Right atrium auricular region (tissue), 2 donors: Measurements from ENCODE around the gene CAMK2G. TPM values are rescaled to one million over a fixed set of nuclear protein-coding genes. Genes with fewer than 3 reads are reported as not detected.

Source experiments
- DNase-seq: peaks from one replicate; pipeline ENCODE4 v3.0.0-alpha.2; 2019; ENCODE audit warnings: low spot score
- H3K27ac ChIP-seq, 2 donors: fragments of 200-600 bp; sonication (generic); 1 replicate in 1 of 2; 2 replicates in 1 of 2; pipeline ENCODE4 v1.5.1; 2016 to 2019
- H3K27me3 ChIP-seq, 2 donors: fragments of 200-600 bp; sonication (generic); one replicate each; pipeline versions ENCODE4 v1.5.1 to v1.6.0; 2017 to 2019
- H3K36me3 ChIP-seq: fragments of 200-600 bp; sonication (generic); one replicate; pipeline ENCODE4 v1.5.1; 2016
- H3K4me1 ChIP-seq, 2 donors: fragments of 200-600 bp; sonication (generic); one replicate each; pipeline versions ENCODE4 v1.5.1 to v1.6.0; 2017 to 2019
- H3K4me3 ChIP-seq, 2 donors: fragments of 200-600 bp; sonication (generic); 1 replicate in 1 of 2; 2 replicates in 1 of 2; pipeline ENCODE4 v1.5.1; 2017 to 2019; ENCODE audit warnings: mild to moderate bottlenecking in 1 of 2, moderate library complexity in 1 of 2
- H3K9me3 ChIP-seq, 2 donors: fragments of 200-600 bp; sonication (generic); one replicate each; pipeline ENCODE4 v1.5.1; 2019
- CTCF ChIP-seq, 2 donors: fragments of 200-600 bp; sonication (generic); IDR thresholded peaks; one replicate each; pipeline ENCODE4 v1.5.1; 2019; ENCODE audit warnings: antibody characterized with exemption in 2 of 2
- total RNA-seq, 2 donors: library from RNA; depleted of rRNA; stranded (reverse); fragments of >200 nt; gene quantifications; one replicate each; pipeline ENCODE4 v1.1.0, GENCODE V29; 2016

CAMK2G gene
- total RNA-seq, 2 donors from 2014 or later, result 12.1 to 17.4 TPM

DNA sequence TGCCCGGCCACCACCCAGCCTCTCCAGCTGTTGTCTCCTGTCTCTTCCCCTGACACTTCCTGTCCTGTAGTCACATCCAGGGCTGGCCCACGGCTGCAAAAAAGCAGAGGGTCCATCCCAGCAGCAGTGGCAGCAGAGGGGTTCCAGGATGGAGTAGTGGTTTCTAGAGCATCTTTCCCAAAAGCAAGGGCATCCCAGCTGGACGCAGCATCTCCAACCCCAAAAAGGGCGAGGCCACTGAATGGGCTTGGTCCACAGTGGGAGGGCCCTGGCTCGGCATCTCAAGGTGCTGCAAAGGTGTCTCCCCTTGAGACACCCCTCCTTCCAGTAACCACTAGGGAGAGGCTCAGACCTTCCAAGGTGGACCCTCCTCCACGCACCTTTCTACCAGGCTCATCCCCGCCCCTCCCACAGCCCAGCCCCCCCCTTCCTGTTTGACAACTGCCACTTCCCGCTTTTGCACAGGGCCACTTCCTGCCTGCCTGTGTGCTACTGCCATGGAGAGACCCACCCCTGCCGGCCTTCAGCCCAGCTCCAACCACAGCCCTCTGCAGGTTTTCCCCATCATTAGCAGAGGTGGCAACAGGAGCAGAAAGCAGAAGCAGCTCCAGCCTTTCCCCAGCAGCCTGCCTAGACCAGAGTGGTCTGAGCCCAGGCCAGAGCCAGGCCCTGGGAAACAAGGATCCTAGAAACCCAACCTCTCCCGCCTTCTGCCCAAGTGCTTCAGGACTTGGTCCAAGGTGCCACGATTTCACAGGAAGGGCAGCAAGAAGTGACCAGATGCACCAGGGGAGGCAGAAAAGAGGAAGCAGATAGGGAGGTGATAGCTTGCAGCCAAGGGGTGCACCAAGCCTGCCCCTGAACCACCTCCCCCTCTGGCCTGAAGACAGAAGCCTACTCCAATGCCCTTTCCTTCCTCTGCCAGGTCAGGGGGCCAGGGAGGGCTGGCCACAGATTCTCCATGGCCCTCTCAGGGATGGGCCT, 8.6 kb downstream of the CAMK2G start:
- H3K27me3 ChIP-seq, result no peaks in the 10 kb centered on the region
- H3K36me3 ChIP-seq, result peaks cover 2% of the 10 kb centered on the region
- peaks cover 0 to 45% of the 10 kb centered on the region in 2 donors for H3K4me1 ChIP-seq
- peak overlapping the region; percentile 24 to 50 for H3K27ac ChIP-seq
- no peaks in the 10 kb centered on the region for H3K9me3 ChIP-seq
- no peak overlapping the region for H3K4me3 ChIP-seq
- TF ChIP-seq CTCF (IDR thresholded peaks at IDR 0.05), result no peak
- no peak for DNase-seq

GRCh38 chr10:73865107-73865458, 9.3 kb downstream of the CAMK2G start:
- peaks cover 0 to 45% of the 10 kb centered on the region in 2 donors for H3K4me1 ChIP-seq
- H3K27ac ChIP-seq, result peak overlapping the region in 1 of 2 donors; percentile 50
- H3K4me3 ChIP-seq, result no peak overlapping the region
- H3K36me3 ChIP-seq, result peaks cover 9% of the 10 kb centered on the region
- H3K9me3 ChIP-seq, result no peaks in the 10 kb centered on the region
- no peak for DNase-seq
- no peak for TF ChIP-seq CTCF (IDR thresholded peaks at IDR 0.05)
- no peaks in the 10 kb centered on the region for H3K27me3 ChIP-seq

- Histone ChIP-seq H3K4me3 (no peak overlapping the region), H3K27me3 (no peaks in the 10 kb centered on the region), H3K36me3 (peaks cover 15% of the 10 kb centered on the region), H3K27ac (no peak overlapping the region), H3K9me3 (no peaks in the 10 kb centered on the region), H3K4me1 (peaks cover 0 to 45% of the 10 kb centered on the region in 2 donors)
- no peak for TF ChIP-seq CTCF (IDR thresholded peaks at IDR 0.05)
- no peak for DNase-seq
Measured at GRCh38 chr10:73864229-73864628, 10.1 kb downstream of the CAMK2G start.

DNA sequence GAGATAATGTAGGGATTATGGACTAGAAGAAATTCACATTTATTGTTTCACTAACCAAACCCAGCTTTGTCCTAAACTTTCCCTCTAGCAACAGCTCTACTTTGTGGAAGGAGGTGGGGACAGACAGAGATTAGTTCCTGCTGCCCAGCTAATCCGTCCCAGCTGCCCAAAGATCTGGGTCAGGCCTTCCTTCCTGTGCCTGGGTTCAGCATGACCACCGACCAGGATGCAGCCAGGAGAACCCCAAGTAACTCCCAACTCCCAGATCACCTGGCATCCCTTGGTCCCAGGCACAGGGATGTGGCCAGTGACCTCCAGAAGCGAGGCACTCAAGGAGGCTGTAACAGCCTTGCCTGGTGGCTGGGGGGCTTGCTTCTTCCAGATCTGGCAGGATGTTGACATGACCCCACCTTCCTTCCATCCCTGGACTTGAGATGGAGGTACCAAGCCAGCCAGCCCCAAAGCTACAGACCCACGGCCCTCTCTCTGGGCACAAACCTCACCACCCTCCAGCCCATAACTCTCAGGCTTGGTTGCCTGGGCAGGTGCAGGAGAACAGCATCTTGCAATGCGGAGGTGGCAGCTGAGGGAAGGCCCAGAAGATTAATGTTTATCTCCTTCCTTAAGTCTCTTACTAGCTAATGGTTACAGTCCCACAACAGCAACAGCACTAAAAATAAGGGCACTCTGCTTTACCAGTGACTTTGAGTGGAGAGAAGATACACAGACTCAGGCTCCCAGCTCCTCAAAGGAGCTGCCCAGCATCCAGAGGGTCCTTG, 11.1 kb downstream of the CAMK2G start:
- Histone ChIP-seq H3K36me3 (peaks cover 22% of the 10 kb centered on the region), H3K4me3 (no peak overlapping the region), H3K9me3 (no peaks in the 10 kb centered on the region), H3K27ac (no peak overlapping the region), H3K27me3 (no peaks in the 10 kb centered on the region), H3K4me1 (peaks cover 0 to 38% of the 10 kb centered on the region in 2 donors)
- no peak for DNase-seq
- TF ChIP-seq CTCF (IDR thresholded peaks at IDR 0.05), result no peak

DNA sequence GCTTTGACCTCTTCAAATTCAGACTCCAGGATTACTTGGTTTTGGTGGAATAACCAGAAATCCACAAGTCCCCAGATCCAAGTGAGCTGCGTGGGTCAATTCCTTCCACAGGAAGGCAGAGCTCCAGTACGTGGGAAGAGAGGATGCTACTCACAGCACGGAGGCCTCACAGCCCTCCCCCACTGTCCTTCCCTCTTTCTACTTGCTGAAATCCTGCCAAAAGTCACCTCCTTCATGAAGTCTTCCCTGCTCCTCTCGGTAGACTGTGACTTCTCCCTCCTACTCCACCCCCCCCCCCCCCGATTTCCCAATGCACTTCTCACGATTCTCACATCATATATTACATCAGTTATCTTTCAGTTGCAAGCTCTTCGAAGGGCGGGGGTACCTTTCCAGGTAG, 12.3 kb downstream of the CAMK2G start:
- Histone ChIP-seq H3K36me3 (peaks cover 22% of the 10 kb centered on the region), H3K9me3 (no peaks in the 10 kb centered on the region), H3K27ac (no peak overlapping the region), H3K4me1 (peaks cover 0 to 26% of the 10 kb centered on the region in 2 donors), H3K4me3 (no peak overlapping the region), H3K27me3 (no peaks in the 10 kb centered on the region)
- TF ChIP-seq CTCF (IDR thresholded peaks at IDR 0.05), result no peak
- no peak for DNase-seq
